ENCODE measurements around the gene LCN6. TPM values are rescaled to one million over a fixed set of nuclear protein-coding genes. Genes with fewer than 3 reads are reported as not detected.

The LCN6 gene
- total and polyA plus RNA-seq, 2 donors (not counting 1 experiment from before 2014, with no cell fraction given), result 0.18 TPM; not detected in 1

GRCh38 chr9:136741883-136742571 is 6.3 kb downstream of the LCN6 start:
- H3K4me3 Mint-ChIP-seq, result peak overlapping the region; percentile 91
- Histone ChIP-seq H3K27me3 (replicated peaks in 1 of 4; ENCODE audit: control extremely low read depth in 1 of 4, control insufficient read depth in 3 of 4, insufficient read depth in 4 of 4, low read length in 3 of 4) (no peaks in the 10 kb centered on the region), H3K4me3 (ENCODE audit: control extremely low read depth in 1 of 5, extremely low read depth in 1 of 5, insufficient read depth in 1 of 5, low read depth in 2 of 5, low read length in 4 of 5) (peak overlapping the region; percentile 31 to 97 (median 77)), H3K4me1 (ENCODE audit: control insufficient read depth in 2 of 2, insufficient read depth in 2 of 2, low read length in 2 of 2) (peaks cover 26 to 48% of the 10 kb centered on the region in 2 donors), H3K36me3 (replicated peaks in 1 of 2; ENCODE audit: control extremely low read depth in 1 of 2, control insufficient read depth in 1 of 2, extremely low read depth in 1 of 2, insufficient read depth in 2 of 2, low read length in 1 of 2) (peaks cover 0 to 19% of the 10 kb centered on the region in 2 experiments), H4K20me1 (ENCODE audit: control insufficient read depth, insufficient read depth, low read length, poor library complexity, severe bottlenecking) (peaks cover 32% of the 10 kb centered on the region), H3K79me2 (ENCODE audit: control insufficient read depth, insufficient read depth, low read length) (peaks cover 36% of the 10 kb centered on the region), H3K9me3 (ENCODE audit: control extremely low read depth in 1 of 3, control insufficient read depth in 2 of 3, insufficient read depth in 1 of 3, low read length in 2 of 3) (no peaks in the 10 kb centered on the region), H3K9ac (ENCODE audit: low read length) (peak overlapping the region; percentile 94), H3K27ac (ENCODE audit: low read length in 2 of 2) (peak overlapping the region; percentile 82 to 83), H3K4me2 (replicated peaks; ENCODE audit: low read depth, low read length, poor library complexity, severe bottlenecking) (peak overlapping the region; percentile 91), H2AFZ (ENCODE audit: insufficient read depth, low read depth, low read length, poor library complexity, severe bottlenecking) (peak overlapping the region; percentile 80)
- H3K27ac Mint-ChIP-seq, result peak overlapping the region; percentile 94
- 1% methylated on average over 27 of the region's 32 CpGs for WGBS (ENCODE audit: insufficient coverage)
- peak; percentile 66 for DNase-seq
- peaks cover 43% of the 10 kb centered on the region for H3K4me1 Mint-ChIP-seq
- ChIA-PET POLR2A (interaction anchor here (0.6 to 3.4 kb wide), 8 partner anchors 8 to 58 kb away, joined by 3 to 53 read pairs (median 8); partner anchors contain the start of gene LCN8), CTCF (interaction anchor here (0.7 to 3.9 kb wide), 9 partner anchors 13 to 256 kb away, joined by 3 to 46 read pairs (median 5); partner anchors contain the start of gene LCN8)
- no peaks in the 10 kb centered on the region for H3K9me3 Mint-ChIP-seq (ENCODE audit: insufficient read depth)
- no peak for TF ChIP-seq EZH2 (IDR thresholded peaks at IDR 0.05; ENCODE audit: borderline replicate concordance, insufficient read depth, low read depth, low read length, poor library complexity, severe bottlenecking)
- TF ChIP-seq, protein P1, sequence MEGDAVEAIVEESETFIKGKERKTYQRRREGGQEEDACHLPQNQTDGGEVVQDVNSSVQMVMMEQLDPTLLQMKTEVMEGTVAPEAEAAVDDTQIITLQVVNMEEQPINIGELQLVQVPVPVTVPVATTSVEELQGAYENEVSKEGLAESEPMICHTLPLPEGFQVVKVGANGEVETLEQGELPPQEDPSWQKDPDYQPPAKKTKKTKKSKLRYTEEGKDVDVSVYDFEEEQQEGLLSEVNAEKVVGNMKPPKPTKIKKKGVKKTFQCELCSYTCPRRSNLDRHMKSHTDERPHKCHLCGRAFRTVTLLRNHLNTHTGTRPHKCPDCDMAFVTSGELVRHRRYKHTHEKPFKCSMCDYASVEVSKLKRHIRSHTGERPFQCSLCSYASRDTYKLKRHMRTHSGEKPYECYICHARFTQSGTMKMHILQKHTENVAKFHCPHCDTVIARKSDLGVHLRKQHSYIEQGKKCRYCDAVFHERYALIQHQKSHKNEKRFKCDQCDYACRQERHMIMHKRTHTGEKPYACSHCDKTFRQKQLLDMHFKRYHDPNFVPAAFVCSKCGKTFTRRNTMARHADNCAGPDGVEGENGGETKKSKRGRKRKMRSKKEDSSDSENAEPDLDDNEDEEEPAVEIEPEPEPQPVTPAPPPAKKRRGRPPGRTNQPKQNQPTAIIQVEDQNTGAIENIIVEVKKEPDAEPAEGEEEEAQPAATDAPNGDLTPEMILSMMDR (IDR thresholded peaks at IDR 0.05), result no peak
- intact Hi-C loops (cut with micrococcal nuclease), result loop anchor here (1.0 to 2.0 kb wide), 2 partner anchors 7 to 17 kb away; partner anchors contain the start of gene LCN8
- H3K27me3 Mint-ChIP-seq, result no peaks in the 10 kb centered on the region
- peak; percentile 75 for ATAC-seq (ENCODE audit: low read depth)
